Heart right ventricle (tissue), 16 donors: ENCODE measurements around the gene NPHP4. TPM values are rescaled to one million over a fixed set of nuclear protein-coding genes. Genes with fewer than 3 reads are reported as not detected.

Source experiments
- ATAC-seq, 8 donors: fragments of 200-7000 bp; cut with Tn5 transposase; one replicate each; pipeline ENCODE4 v1.9.1; 2020; ENCODE audit warnings: mild to moderate bottlenecking in 8 of 8, moderate library complexity in 8 of 8, moderate number of reproducible peaks in 1 of 8
- DNase-seq, 2 donors: peaks; one replicate each; pipeline ENCODE4 v3.0.0-alpha.2; 2020
- H3K27ac ChIP-seq, 10 donors: fragments of 200-600 bp; sonication (generic) in 2 of 10; one replicate each; pipeline versions ENCODE4 v1.5.0 to v1.8.0; 2020 to 2022; ENCODE audit warnings: mild to moderate bottlenecking in 3 of 10
- H3K27me3 ChIP-seq, 7 donors: fragments of 200-600 bp; one replicate each; pipeline ENCODE4 v1.8.0; 2021 to 2022; ENCODE audit warnings: mild to moderate bottlenecking in 2 of 7
- H3K36me3 ChIP-seq, 9 donors: fragments of 200-600 bp; sonication (generic) in 1 of 9; one replicate each; pipeline versions ENCODE4 v1.5.0 to v1.8.0; 2020 to 2022; ENCODE audit warnings: mild to moderate bottlenecking in 2 of 9
- H3K4me1 ChIP-seq, 9 donors: fragments of 200-600 bp; sonication (generic) in 1 of 9; one replicate each; pipeline versions ENCODE4 v1.5.0 to v1.8.0; 2020 to 2022; ENCODE audit warnings: mild to moderate bottlenecking in 4 of 9
- H3K4me3 ChIP-seq, 10 donors: fragments of 200-600 bp; sonication (generic) in 2 of 10; one replicate each; pipeline versions ENCODE4 v1.5.0 to v1.8.0; 2020 to 2022; ENCODE audit warnings: mild to moderate bottlenecking in 7 of 10, moderate library complexity in 2 of 10
- H3K9me3 ChIP-seq, 11 donors: fragments of 200-600 bp in 10 of 11; sonication (generic) in 2 of 11; one replicate each; pipeline versions ENCODE4 v1.5.0 to v1.8.0; 2013 to 2022; ENCODE audit warnings: mild to moderate bottlenecking in 2 of 11, control low read depth in 1 of 11, moderate library complexity in 1 of 11
- WGBS, 2 donors: extraction: QIAGEN DNeasy Blood & Tissue Kit; methylation state at CpG; one replicate each; pipeline ENCODE4 v1.1.7; 2013; ENCODE audit warnings: inconsistent platforms in 1 of 2; 5-methylcytosine and 5-hydroxymethylcytosine counted together
- intact Hi-C, 10 donors: fragments of 100-400 bp; cut with DNase I; formaldehyde crosslinking; loops; one replicate each; pipeline versions ENCODE4 v1.11.1 to v1.14.2; 2022
- polyA plus RNA-seq, 2 donors: library from polyadenylated mRNA; stranded (reverse); fragments of 200-250 nt; gene quantifications; one replicate each; pipeline ENCODE4 v1.2.3, GENCODE V29; 2013
- total RNA-seq, 10 donors: library from RNA; stranded (reverse); fragmentation: NEBNext Ultra II Directional in 3 of 10; extraction: Animal tissue kit (Norgen Biotek cat#: 25700) in 3 of 10; gene quantifications; one replicate each; pipeline versions ENCODE4 v1.2.1 to v1.2.4, GENCODE V29; 2021 to 2023
- TF ChIP-seq, protein P1 (sequence below), 9 donors: fragments of 200-600 bp; sonication (generic) in 2 of 9; IDR thresholded peaks; one replicate each; pipeline versions ENCODE4 v1.5.0 to v1.8.0; 2021 to 2022; ENCODE audit warnings: antibody characterized with exemption in 9 of 9, mild to moderate bottlenecking in 5 of 9, moderate library complexity in 1 of 9
- donor health status: Arrhythmogenic right ventricular cardiomyopathy.
- donor health status: ischemic (EF 13 %, LVEDD 7.1; RV severe dilation, severe dysfunction).
- donor health status: healthy with polysubstance abuse.
- donor health status: DM: no; HTN: yes; CAD: no.
- donor health status: DM: no; HTN: no; CAD: no.
- donor health status: ischemic (EF 25% LVEDD 6.9; RV normal size, moderate dysfunction).
- donor health status: ischemic (EF 25% LVEDD 5.7; RV mildly dilated, moderate dysfunction).
- donor health status: healthy.
- donor health status: DM: yes; HTN: yes; CAD: no.
- donor health status: Ischemic cardiomyopathy.
- donor health status: ischemic (EF 35%, LVEDD 5.7; RV mildly dilated, moderate dysfunction).
- donor health status: nonischemic (EF 11% LVEDD 7.7; RV severe dilation, severe dysfunction).
- donor health status: DM: yes; HTN: yes; CAD: no.
- donor health status: PGD.
- donor health status: ischemic (EF 29% LVEDD 5.4; RV normal size, mild dysfunction).
- donor health status: nonischemic (EF 23%, LVEDD 6.1; RV moderate dilation, normal function).

Gene NPHP4
- total and polyA plus RNA-seq, 12 donors = 2.4 to 5.7 (median 3.3) TPM

DNA sequence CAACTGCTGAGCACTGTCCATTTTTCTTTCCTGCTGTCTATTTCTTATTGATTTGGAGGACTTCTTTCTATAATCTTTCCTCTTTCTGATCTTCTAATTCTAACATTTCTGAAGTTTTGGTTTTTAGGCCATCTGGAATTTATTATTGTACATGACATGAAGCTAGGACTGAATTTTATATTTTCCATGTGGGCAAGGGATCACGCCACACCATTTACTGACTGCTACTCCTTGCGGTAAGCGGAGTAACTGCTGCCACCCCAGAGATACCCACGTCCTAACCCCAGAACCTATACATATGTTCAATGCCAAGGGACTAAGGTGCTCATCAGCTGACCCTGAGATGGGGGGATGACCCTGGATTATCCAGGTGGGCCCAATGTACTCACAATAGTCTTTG is 70.6 kb downstream of the NPHP4 start:
- Histone ChIP-seq H3K9me3 (peaks cover 0 to 7% (median 0%) of the 10 kb centered on the region in 11 donors), H3K4me3 (no peak overlapping the region), H3K36me3 (peaks cover 0 to 23% (median 0%) of the 10 kb centered on the region in 9 donors), H3K4me1 (no peaks in the 10 kb centered on the region), H3K27me3 (no peaks in the 10 kb centered on the region), H3K27ac (no peak overlapping the region)
- intact Hi-C loops = no loop called here
- DNase-seq (no peak), ATAC-seq (no peak)
- 96 to 98% methylated on average over 4 of the region's 4 CpGs for WGBS, 2 donors
- TF ChIP-seq, protein P1, sequence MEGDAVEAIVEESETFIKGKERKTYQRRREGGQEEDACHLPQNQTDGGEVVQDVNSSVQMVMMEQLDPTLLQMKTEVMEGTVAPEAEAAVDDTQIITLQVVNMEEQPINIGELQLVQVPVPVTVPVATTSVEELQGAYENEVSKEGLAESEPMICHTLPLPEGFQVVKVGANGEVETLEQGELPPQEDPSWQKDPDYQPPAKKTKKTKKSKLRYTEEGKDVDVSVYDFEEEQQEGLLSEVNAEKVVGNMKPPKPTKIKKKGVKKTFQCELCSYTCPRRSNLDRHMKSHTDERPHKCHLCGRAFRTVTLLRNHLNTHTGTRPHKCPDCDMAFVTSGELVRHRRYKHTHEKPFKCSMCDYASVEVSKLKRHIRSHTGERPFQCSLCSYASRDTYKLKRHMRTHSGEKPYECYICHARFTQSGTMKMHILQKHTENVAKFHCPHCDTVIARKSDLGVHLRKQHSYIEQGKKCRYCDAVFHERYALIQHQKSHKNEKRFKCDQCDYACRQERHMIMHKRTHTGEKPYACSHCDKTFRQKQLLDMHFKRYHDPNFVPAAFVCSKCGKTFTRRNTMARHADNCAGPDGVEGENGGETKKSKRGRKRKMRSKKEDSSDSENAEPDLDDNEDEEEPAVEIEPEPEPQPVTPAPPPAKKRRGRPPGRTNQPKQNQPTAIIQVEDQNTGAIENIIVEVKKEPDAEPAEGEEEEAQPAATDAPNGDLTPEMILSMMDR (IDR thresholded peaks at IDR 0.05) = no peak

DNA sequence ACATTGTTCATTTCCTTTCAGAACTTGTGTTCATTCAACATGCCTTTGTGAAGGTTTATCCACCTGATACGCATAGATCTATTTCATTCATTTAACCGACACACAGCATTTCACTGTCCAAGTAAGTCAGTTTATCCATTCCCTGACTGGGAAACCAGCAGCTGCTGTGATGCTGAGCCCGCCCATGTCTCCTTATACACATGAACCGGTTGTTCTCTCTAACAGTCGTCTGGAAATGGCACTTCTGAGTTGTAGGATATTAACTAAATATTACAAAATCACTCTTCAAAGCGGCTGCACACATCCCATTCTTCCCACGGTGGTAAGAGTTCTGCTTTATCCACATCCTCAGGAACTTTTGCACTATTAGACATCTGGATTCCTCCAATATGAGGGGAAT is 71.1 kb downstream of the NPHP4 start:
- ATAC-seq = no peak
- Histone ChIP-seq H3K4me1 (no peaks in the 10 kb centered on the region), H3K9me3 (peaks cover 0 to 7% (median 0%) of the 10 kb centered on the region in 11 donors), H3K27me3 (no peaks in the 10 kb centered on the region), H3K36me3 (peaks cover 0 to 19% (median 0%) of the 10 kb centered on the region in 9 donors), H3K4me3 (no peak overlapping the region), H3K27ac (no peak overlapping the region)
- TF ChIP-seq, protein P1 (IDR thresholded peaks at IDR 0.05) = no peak
- no peak for DNase-seq
- WGBS, 2 donors = 90 to 92% methylated on average over 7 of the region's 7 CpGs
- intact Hi-C loops = no loop called here

GRCh38 chr1:5920201-5920600 is 72.0 kb downstream of the NPHP4 start:
- H3K4me1 ChIP-seq = peaks cover 0 to 6% (median 0%) of the 10 kb centered on the region in 9 donors
- DNase-seq (no peak), ATAC-seq (no peak)
- peaks cover 0 to 7% (median 0%) of the 10 kb centered on the region in 11 donors for H3K9me3 ChIP-seq
- intact Hi-C loops = no loop called here
- no peak overlapping the region for H3K27ac ChIP-seq
- peaks cover 0 to 11% (median 0%) of the 10 kb centered on the region in 9 donors for H3K36me3 ChIP-seq
- WGBS, 2 donors = 93 to 98% methylated on average over 17 of the region's 17 CpGs
- no peaks in the 10 kb centered on the region for H3K27me3 ChIP-seq
- H3K4me3 ChIP-seq = no peak overlapping the region
- TF ChIP-seq, protein P1 (IDR thresholded peaks at IDR 0.05) = no peak

- TF ChIP-seq, protein P1 (IDR thresholded peaks at IDR 0.05) = no peak
- no peak for ATAC-seq
- Histone ChIP-seq H3K27ac (no peak overlapping the region), H3K36me3 (peaks cover 0 to 7% (median 0%) of the 10 kb centered on the region in 9 donors), H3K4me1 (peaks cover 0 to 6% (median 0%) of the 10 kb centered on the region in 9 donors), H3K4me3 (no peak overlapping the region), H3K27me3 (no peaks in the 10 kb centered on the region), H3K9me3 (no peaks in the 10 kb centered on the region)
- WGBS, 2 donors = 63 to 65% methylated on average over 2 of the region's 2 CpGs
- intact Hi-C loops = loop anchor here in 3 of 10 donors (5.0 to 10.0 kb wide), 2 partner anchors 406 to 1263 kb away; partner anchors contain the start of gene AJAP1 (in 1 of the 3)
- no peak for DNase-seq
Measured at GRCh38 chr1:5918275-5918649, 74.0 kb downstream of the NPHP4 start.
